PC-3 (cell line): Measurements from ENCODE around the gene TESMIN. TPM values are rescaled to one million over a fixed set of nuclear protein-coding genes. Genes with fewer than 3 reads are reported as not detected.

ENCODE experiments used
- ATAC-seq: fragments of 200-7000 bp; cut with Tn5 transposase; 2 replicates; pipeline ENCODE4 v1.9.1; 2020; ENCODE audit warnings: mild to moderate bottlenecking, moderate library complexity
- BruUV-seq: library from RNA; stranded (reverse); fragments of 400-500 nt; replicated peaks from 2 replicates; lab custom pipeline; 2021; lab: Mats Ljungman, UMichigan
- CTCF ChIA-PET: fragments of 300-600 bp; sonication (Branson Sonifier 250); formaldehyde crosslinking; loops from one replicate; lab custom pipeline; 2022; ENCODE audit warnings: antibody characterized with exemption; lab: Charles Lee
- POLR2A ChIA-PET: fragments of 300-600 bp; sonication (Branson Sonifier 250); formaldehyde crosslinking; loops from one replicate; lab custom pipeline; 2022; ENCODE audit warnings: antibody characterized with exemption; ENCODE audit not compliant: unreplicated experiment; lab: Charles Lee
- DNase-seq: peaks from one replicate; pipeline ENCODE4 v3.0.0-alpha.2; 2015
- H2AFZ ChIP-seq: fragments of 300-600 bp; sonication (generic); 2 replicates; pipeline ENCODE4 v1.6.0; 2016; ENCODE audit warnings: antibody characterized with exemption, low read length
- H3F3A ChIP-seq: fragments of 300-600 bp; sonication (generic); one replicate; pipeline ENCODE4 v1.6.0; 2017; ENCODE audit warnings: antibody characterized with exemption, low read length, control low read depth, mild to moderate bottlenecking; ENCODE audit not compliant: unreplicated experiment
- H3K27ac ChIP-seq: fragments of 300-600 bp; sonication (generic); 2 replicates; pipeline ENCODE4 v1.5.1; 2016; ENCODE audit warnings: mild to moderate bottlenecking, low read length
- H3K27me3 ChIP-seq: fragments of 300-600 bp; sonication (generic); 2 replicates; pipeline ENCODE4 v1.6.1; 2016; ENCODE audit warnings: low read length, mixed read lengths
- H3K36me3 ChIP-seq: fragments of 300-600 bp; sonication (generic); 2 replicates; pipeline ENCODE4 v1.6.1; 2016; ENCODE audit warnings: low read depth, mixed run types, low read length, mixed read lengths
- H3K4me1 ChIP-seq: fragments of 300-600 bp; sonication (generic); 2 replicates; pipeline ENCODE4 v1.5.1; 2016; ENCODE audit warnings: low read length; ENCODE audit not compliant: insufficient read depth
- H3K4me2 ChIP-seq: fragments of 300-600 bp; sonication (generic); 2 replicates; pipeline ENCODE4 v1.6.0; 2016; ENCODE audit warnings: low read length
- H3K4me3 ChIP-seq: fragments of 300-600 bp; sonication (generic); 2 replicates; pipeline ENCODE4 v1.5.1; 2016; ENCODE audit warnings: mild to moderate bottlenecking, low read length, mixed read lengths
- H3K79me2 ChIP-seq: fragments of 300-600 bp; sonication (generic); 2 replicates; pipeline ENCODE4 v1.6.1; 2017; ENCODE audit warnings: low read length, mixed read lengths
- H3K9ac ChIP-seq: fragments of 300-600 bp; sonication (generic); 2 replicates; pipeline ENCODE4 v1.6.0; 2016; ENCODE audit warnings: mild to moderate bottlenecking, low read length
- H3K9me2 ChIP-seq: fragments of 300-600 bp; sonication (generic); replicated peaks from 2 replicates; pipeline ENCODE4 v1.6.1; 2016; ENCODE audit warnings: mixed run types, low read length, mixed read lengths
- H3K9me3 ChIP-seq: fragments of 300-600 bp; sonication (generic); 2 replicates; pipeline ENCODE4 v1.6.1; 2016; ENCODE audit warnings: low read length, mixed read lengths
- H4K20me1 ChIP-seq: fragments of 300-600 bp; sonication (generic); 2 replicates; pipeline ENCODE4 v1.6.1; 2016; ENCODE audit warnings: low read length, mixed read lengths
- CTCF ChIP-seq: fragments of 300-600 bp; sonication (generic); conservative IDR thresholded peaks from 2 replicates; pipeline ENCODE4 v1.5.1; 2017; ENCODE audit warnings: antibody characterized with exemption, low read depth, mild to moderate bottlenecking, low read length
- EZH2 ChIP-seq: fragments of 300-600 bp; sonication (generic); IDR thresholded peaks from one replicate; pipeline ENCODE4 v1.6.1; 2017; ENCODE audit warnings: antibody characterized with exemption, mild to moderate bottlenecking, low read length; ENCODE audit not compliant: unreplicated experiment
- EZH2phosphoT487 ChIP-seq: fragments of 300-600 bp; sonication (generic); IDR thresholded peaks from 2 replicates; pipeline ENCODE4 v1.6.1; 2018; ENCODE audit warnings: mild to moderate bottlenecking, antibody characterized with exemption, low read length, borderline replicate concordance
- intact Hi-C: fragments of 100-400 bp; cut with micrococcal nuclease; formaldehyde crosslinking; loops from 2 replicates; pipeline ENCODE4 v1.9.0; 2023
- total RNA-seq: library from RNA; depleted of rRNA; stranded (reverse); fragments of >200 nt; gene quantifications from 2 replicates; pipeline ENCODE4 v1.2.3, GENCODE V29; 2014

Gene TESMIN
- total RNA-seq, 1 experiment from 2014 or later = 25.8 TPM

DNA sequence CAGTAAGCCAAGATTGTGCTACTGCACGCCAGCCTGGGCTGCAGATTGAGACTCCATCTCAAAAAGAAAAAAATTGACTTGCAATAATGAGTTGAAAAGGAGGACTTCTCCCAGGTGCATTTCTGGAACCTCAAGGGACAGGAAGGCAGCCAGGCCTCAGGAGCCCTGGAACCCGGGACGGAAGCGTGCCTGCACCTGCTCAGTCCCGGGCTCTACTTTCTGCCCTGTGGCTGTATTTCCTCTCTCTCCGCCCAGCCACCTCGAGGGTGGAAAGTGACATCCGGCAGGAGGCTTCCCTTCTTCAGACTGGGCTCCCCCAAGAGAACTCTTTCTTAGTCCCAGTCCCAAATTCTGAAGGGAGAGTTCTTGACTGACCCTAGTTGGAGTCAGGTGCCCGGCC is 87.2 kb downstream of the TESMIN start:
- TF ChIP-seq CTCF = no peak
- Histone ChIP-seq H4K20me1 (no peaks in the 10 kb centered on the region), H3K27me3 (peaks cover 8% of the 10 kb centered on the region; the same call in 1 of the 2 replicates), H3K4me2 (no peak overlapping the region), H3K4me3 (no peak overlapping the region), H2AFZ (no peak overlapping the region), H3K4me1 (peaks cover 6% of the 10 kb centered on the region), H3K9me3 (no peaks in the 10 kb centered on the region), H3K9me2 (no peaks in the 10 kb centered on the region), H3K36me3 (no peaks in the 10 kb centered on the region), H3F3A (no peaks in the 10 kb centered on the region), H3K79me2 (no peaks in the 10 kb centered on the region), H3K27ac (no peak overlapping the region), H3K9ac (no peak overlapping the region)
- no TSS peak for BruUV-seq
- CTCF ChIA-PET = no interaction called here
- POLR2A ChIA-PET = no interaction called here
- ATAC-seq = no peak
- no peak for DNase-seq
- intact Hi-C loops = no loop called here

GRCh38 chr11:68663482-68664010 is 87.8 kb downstream of the TESMIN start:
- peaks cover 6% of the 10 kb centered on the region for H3K4me1 ChIP-seq
- TF ChIP-seq CTCF (no peak), EZH2 (no peak)
- H3K9ac ChIP-seq = no peak overlapping the region
- H3K9me2 ChIP-seq = no peaks in the 10 kb centered on the region
- ChIA-PET POLR2A (no interaction called here), CTCF (no interaction called here)
- DNase-seq (no peak), ATAC-seq (no peak)
- H3K27ac ChIP-seq = no peak overlapping the region
- H3K4me3 ChIP-seq = no peak overlapping the region
- H2AFZ ChIP-seq = no peak overlapping the region
- no peaks in the 10 kb centered on the region for H3K79me2 ChIP-seq
- no TSS peak for BruUV-seq
- intact Hi-C loops = no loop called here
- peaks cover 8% of the 10 kb centered on the region; the same call in 1 of the 2 replicates for H3K27me3 ChIP-seq
- no peaks in the 10 kb centered on the region for H3F3A ChIP-seq
- H3K9me3 ChIP-seq = no peaks in the 10 kb centered on the region
- no peaks in the 10 kb centered on the region for H3K36me3 ChIP-seq
- no peaks in the 10 kb centered on the region for H4K20me1 ChIP-seq
- no peak overlapping the region for H3K4me2 ChIP-seq

DNA sequence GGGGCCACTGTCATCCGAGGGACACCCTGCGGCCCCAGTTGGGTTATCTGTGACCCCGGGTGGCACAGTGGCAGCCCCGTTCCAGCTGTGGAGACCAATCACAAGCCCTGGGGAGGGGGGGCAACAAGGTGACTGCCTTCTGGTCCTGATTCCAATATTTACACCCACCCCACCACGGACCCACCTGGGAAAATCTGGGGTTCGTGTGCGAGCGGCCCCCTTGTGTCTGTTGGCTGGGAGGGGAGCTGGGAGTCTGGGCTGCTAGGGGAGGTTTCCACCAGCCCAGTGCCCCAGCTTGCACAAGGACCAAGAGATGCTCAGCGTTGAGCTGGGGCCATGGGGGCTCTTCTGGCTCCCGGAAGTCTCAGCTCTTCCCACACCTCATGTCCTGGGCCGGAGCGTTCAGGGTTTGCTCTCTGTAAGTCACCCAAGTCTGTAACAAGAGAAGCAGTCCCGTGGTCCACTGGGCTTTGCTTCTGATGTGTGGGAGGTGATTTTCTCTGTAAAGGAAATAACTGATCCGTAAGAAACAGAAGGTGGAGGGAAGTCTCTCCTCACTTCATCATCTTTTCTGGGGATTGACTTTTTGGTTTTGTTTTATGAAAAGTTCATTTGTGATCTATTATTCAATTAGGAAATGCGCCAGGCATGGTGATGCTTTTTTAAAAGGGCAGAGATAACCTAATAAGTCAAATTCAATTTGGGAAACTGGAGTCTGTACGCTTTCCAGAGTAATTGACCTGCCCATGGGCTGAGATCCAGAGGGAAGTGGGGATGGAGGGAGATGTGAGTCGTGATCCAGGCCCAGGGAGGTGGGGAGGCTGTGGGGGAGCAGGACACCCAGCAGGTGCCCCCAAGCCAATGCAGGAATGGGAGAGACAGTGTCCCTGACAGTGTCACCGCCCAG is 89.4 kb downstream of the TESMIN start:
- BruUV-seq = no TSS peak

More for the DNA sequence above, 89.4 kb downstream of the TESMIN start:
- Histone ChIP-seq H4K20me1 (no peaks in the 10 kb centered on the region), H3K4me3 (no peak overlapping the region), H3K36me3 (no peaks in the 10 kb centered on the region), H3K9me2 (no peaks in the 10 kb centered on the region), H3F3A (no peaks in the 10 kb centered on the region), H3K27me3 (peaks cover 8% of the 10 kb centered on the region; the same call in 1 of the 2 replicates), H3K27ac (no peak overlapping the region), H3K79me2 (no peaks in the 10 kb centered on the region), H3K4me2 (no peak overlapping the region), H3K9me3 (no peaks in the 10 kb centered on the region), H3K4me1 (peaks cover 6% of the 10 kb centered on the region), H2AFZ (no peak overlapping the region), H3K9ac (no peak overlapping the region)
- ATAC-seq = no peak
- no peak for DNase-seq
- intact Hi-C loops = no loop called here
- POLR2A ChIA-PET = no interaction called here
- CTCF ChIA-PET = no interaction called here
- TF ChIP-seq EZH2 (no peak), EZH2phosphoT487 (no peak), CTCF (no peak)
